Brain microvascular endothelial cell (primary cell): ENCODE data around the gene MAP6D1.
"Not testable (repeated sequence)": the region's sequence is repeated elsewhere in the genome, so short reads cannot be mapped to it uniquely, and the experiment has no call there.

Experiments
- DNase-seq: peaks from one replicate; pipeline ENCODE4 v3.0.0-alpha.2; 2020
- H3K27ac ChIP-seq: fragments of 250-450 bp; sonication (Bioruptor Pico); 2 replicates; pipeline ENCODE4 v1.5.1; 2020; ENCODE audit warnings: mild to moderate bottlenecking, moderate library complexity
- H3K27me3 ChIP-seq: fragments of 250-450 bp; sonication (Bioruptor Pico); replicated peaks from 2 replicates; pipeline ENCODE4 v1.5.1; 2020; ENCODE audit warnings: mild to moderate bottlenecking
- H3K36me3 ChIP-seq: fragments of 250-450 bp; sonication (Bioruptor Pico); replicated peaks from 2 replicates; pipeline ENCODE4 v1.5.1; 2020; ENCODE audit warnings: mild to moderate bottlenecking
- H3K4me3 ChIP-seq: 2 replicates; pipeline ENCODE4 v1.5.1; 2011; ENCODE audit warnings: low read depth, mild to moderate bottlenecking, control low read depth, low read length, moderate library complexity
- in situ Hi-C: cut with HindIII; loops from 2 replicates; pipeline ENCODE4 v1.10.0; 2017; ENCODE audit warnings: low sequenced_read_pairs, low pct_ligation_motif_present
- TF ChIP-seq, protein P1 (sequence below): IDR thresholded peaks from 2 replicates; pipeline ENCODE4 v1.5.1; 2011; ENCODE audit warnings: low read depth, mild to moderate bottlenecking, moderate library complexity, low read length, control low read depth, inconsistent platforms; ENCODE audit errors: missing control alignments

MAP6D1 gene

GRCh38 chr3:183782576-183783276 is 42.7 kb downstream of the MAP6D1 start:
- Histone ChIP-seq H3K36me3 (peaks cover 58% of the 10 kb centered on the region), H3K27me3 (no peaks in the 10 kb centered on the region), H3K27ac (no peak overlapping the region), H3K4me3 (no peak overlapping the region)
- TF ChIP-seq, protein P1, sequence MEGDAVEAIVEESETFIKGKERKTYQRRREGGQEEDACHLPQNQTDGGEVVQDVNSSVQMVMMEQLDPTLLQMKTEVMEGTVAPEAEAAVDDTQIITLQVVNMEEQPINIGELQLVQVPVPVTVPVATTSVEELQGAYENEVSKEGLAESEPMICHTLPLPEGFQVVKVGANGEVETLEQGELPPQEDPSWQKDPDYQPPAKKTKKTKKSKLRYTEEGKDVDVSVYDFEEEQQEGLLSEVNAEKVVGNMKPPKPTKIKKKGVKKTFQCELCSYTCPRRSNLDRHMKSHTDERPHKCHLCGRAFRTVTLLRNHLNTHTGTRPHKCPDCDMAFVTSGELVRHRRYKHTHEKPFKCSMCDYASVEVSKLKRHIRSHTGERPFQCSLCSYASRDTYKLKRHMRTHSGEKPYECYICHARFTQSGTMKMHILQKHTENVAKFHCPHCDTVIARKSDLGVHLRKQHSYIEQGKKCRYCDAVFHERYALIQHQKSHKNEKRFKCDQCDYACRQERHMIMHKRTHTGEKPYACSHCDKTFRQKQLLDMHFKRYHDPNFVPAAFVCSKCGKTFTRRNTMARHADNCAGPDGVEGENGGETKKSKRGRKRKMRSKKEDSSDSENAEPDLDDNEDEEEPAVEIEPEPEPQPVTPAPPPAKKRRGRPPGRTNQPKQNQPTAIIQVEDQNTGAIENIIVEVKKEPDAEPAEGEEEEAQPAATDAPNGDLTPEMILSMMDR: no peak
- in situ Hi-C loops: loop anchor here (25.0 kb wide), 1 partner anchor 295 kb away; no protein-coding TSS in a partner anchor
- DNase-seq: no peak

DNA sequence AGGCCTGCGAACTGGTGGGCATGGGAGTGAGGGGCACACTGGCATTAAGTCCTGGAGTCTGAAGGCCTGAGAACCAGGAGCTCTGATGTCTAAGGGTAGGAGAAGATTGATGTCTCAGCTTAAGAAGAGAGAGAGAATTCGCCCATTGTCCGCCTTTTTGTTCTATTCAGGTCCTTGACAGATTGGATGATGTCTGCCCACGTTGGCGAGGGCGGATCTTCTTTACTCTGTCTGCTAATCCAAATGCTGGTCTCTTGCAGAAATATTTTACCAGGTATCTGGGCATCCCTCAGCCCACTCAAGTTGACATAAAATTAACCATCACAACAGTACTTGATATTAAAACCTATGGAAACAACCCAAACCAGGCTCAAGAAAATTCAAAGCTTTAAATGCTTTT is 44.1 kb downstream of the MAP6D1 start:
- Histone ChIP-seq H3K36me3 (peaks cover 57% of the 10 kb centered on the region), H3K27me3 (no peaks in the 10 kb centered on the region), H3K27ac (no peak overlapping the region), H3K4me3 (no peak overlapping the region)
- TF ChIP-seq, protein P1: no peak
- in situ Hi-C loops: loop anchor here (25.0 kb wide), 1 partner anchor 294 kb away; no protein-coding TSS in a partner anchor
- no peak for DNase-seq

GRCh38 chr3:183779896-183780465 is 45.4 kb downstream of the MAP6D1 start:
- TF ChIP-seq, protein P1: no peak
- Histone ChIP-seq H3K27me3 (no peaks in the 10 kb centered on the region), H3K36me3 (peaks cover 64% of the 10 kb centered on the region), H3K4me3 (no peak overlapping the region), H3K27ac (no peak overlapping the region)
- no peak for DNase-seq
- in situ Hi-C loops: loop anchor here (25.0 kb wide), 1 partner anchor 293 kb away; no protein-coding TSS in a partner anchor

DNA sequence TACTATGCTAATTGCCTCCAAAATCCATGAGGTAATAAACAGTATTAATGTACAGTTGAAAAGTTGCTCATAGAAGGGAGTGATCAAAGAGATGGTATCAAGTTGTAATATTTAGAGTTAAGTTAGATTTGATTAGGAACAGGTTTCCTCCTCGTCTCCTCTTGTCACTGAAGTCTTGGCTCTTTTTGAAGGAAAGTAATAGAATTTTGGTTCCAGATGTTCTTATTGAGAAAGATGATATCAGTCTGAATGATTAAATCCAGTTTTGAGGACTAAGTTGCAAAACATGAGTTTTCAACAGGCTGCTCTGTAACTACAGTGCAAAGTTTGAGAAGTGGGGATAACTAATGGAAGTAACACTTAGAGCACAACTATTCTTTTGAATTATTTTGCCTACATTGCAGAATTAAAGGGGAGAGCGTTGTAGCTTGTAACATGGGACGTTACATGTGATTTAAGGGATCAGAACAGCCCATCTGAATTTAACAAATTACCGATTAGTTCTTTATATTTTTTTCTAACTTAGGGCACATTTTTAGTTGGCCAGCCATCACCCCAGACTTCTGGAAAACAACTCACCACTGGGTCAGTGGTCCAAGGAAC is 48.3 kb downstream of the MAP6D1 start:
- H3K36me3 ChIP-seq: peaks cover 75% of the 10 kb centered on the region
- DNase-seq: no peak
- TF ChIP-seq, protein P1: no peak
- in situ Hi-C loops: loop anchor here (25.0 kb wide), 1 partner anchor 290 kb away; no protein-coding TSS in a partner anchor
- no peak overlapping the region for H3K27ac ChIP-seq
- H3K27me3 ChIP-seq: no peaks in the 10 kb centered on the region
- H3K4me3 ChIP-seq: no peak overlapping the region

DNA sequence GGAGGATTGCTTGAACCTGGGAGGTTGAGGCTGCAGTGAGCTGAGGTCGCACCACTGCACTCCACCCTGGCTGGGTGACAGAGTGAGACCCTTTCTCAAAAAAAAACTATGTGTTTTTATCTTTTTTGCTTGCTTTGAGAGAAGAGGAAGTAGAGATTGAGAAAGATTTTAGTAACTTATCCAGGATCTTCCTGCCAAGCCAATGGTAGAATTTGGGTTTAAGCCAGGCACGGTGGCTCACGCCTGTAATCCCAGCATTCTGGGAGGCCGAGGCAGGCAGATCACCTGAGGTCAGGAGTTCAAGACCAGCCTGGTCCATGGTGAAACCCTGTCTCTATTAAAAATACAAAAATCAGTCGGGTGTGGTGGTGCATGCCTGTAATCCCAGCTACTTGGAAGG is 48.9 kb downstream of the MAP6D1 start:
- not testable (repeated sequence) for H3K27me3 ChIP-seq

DNA sequence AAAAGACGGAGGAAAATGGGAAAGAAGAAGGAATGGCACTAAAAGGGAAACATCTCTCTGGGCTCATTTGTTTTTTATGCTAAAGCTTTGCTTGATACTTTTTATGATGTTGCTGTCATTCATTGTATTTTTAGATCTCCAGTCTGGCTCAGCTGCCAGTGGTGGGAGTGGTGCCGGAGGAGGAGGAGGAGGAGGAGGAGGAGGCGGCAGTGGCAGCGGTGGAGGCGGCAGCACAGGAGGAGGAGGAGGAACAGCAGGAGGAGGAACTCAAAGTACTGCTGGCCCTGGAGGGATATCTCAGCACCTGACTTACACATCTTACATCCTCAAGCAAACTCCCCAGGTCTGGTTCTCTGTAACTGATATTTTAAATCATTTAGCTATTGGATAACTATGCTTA is 49.6 kb downstream of the MAP6D1 start:
- H3K36me3 ChIP-seq: peaks cover 65% of the 10 kb centered on the region

More for the DNA sequence above, 48.9 kb downstream of the MAP6D1 start:
- DNase-seq, H3K27ac ChIP-seq, H3K4me3 ChIP-seq: not testable (repeated sequence)
- peaks cover 72% of the 10 kb centered on the region for H3K36me3 ChIP-seq
- in situ Hi-C loops: loop anchor here (25.0 kb wide), 1 partner anchor 289 kb away; no protein-coding TSS in a partner anchor

More for the DNA sequence above, 49.6 kb downstream of the MAP6D1 start:
- DNase-seq: no peak
- TF ChIP-seq, protein P1: no peak
- Histone ChIP-seq H3K4me3 (no peak overlapping the region), H3K27me3 (no peaks in the 10 kb centered on the region), H3K27ac (peak overlapping the region; percentile 46)
- in situ Hi-C loops: loop anchor here (25.0 kb wide), 1 partner anchor 288 kb away; no protein-coding TSS in a partner anchor
